Neural cell (in vitro differentiated cells): ENCODE measurements around the gene PLEKHA7.

Experiments used
- CTCF ChIP-seq: fragments of 450-650 bp; IDR thresholded peaks from 2 replicates; pipeline ENCODE4 v1.5.1; 2014; ENCODE audit warnings: antibody characterized with exemption, mild to moderate bottlenecking, moderate library complexity; ENCODE audit not compliant: poor library complexity, severe bottlenecking
- POLR2AphosphoS5 ChIP-seq: IDR thresholded peaks from 2 replicates; pipeline ENCODE4 v1.6.1; 2012
- REST ChIP-seq: IDR thresholded peaks from 2 replicates; pipeline ENCODE4 v1.6.1; 2012; ENCODE audit warnings: borderline replicate concordance

GRCh38 chr11:16789560-16790485 lies 224.4 kb downstream of the PLEKHA7 start:
- no peak for TF ChIP-seq CTCF
- no peak for TF ChIP-seq POLR2AphosphoS5
- no peak for TF ChIP-seq REST
